Loucy (cell line): ENCODE results near the gene DTX3.
"Not testable (repeated sequence)": the region's sequence is repeated elsewhere in the genome, so short reads cannot be mapped to it uniquely, and the experiment has no call there.

Experiments
- H2AFZ ChIP-seq: fragments of 200-600 bp; sonication (generic); 2 replicates; pipeline ENCODE4 v1.6.0; 2016; ENCODE audit warnings: antibody characterized with exemption, mild to moderate bottlenecking, low read length, moderate library complexity
- H3F3A ChIP-seq: fragments of 200-600 bp; 2 replicates; pipeline ENCODE4 v1.6.0; 2016; ENCODE audit warnings: antibody characterized with exemption, low read depth, mild to moderate bottlenecking
- H3K27me3 ChIP-seq: fragments of 200-600 bp; sonication (generic); 2 replicates; pipeline ENCODE4 v1.6.1; 2014; ENCODE audit warnings: low read length, mild to moderate bottlenecking; ENCODE audit not compliant: insufficient read depth, poor library complexity, severe bottlenecking
- H3K36me3 ChIP-seq: fragments of 200-600 bp; sonication (generic); 2 replicates; pipeline ENCODE4 v1.6.1; 2016; ENCODE audit warnings: low read length; ENCODE audit not compliant: insufficient read depth
- H3K4me1 ChIP-seq: fragments of 200-600 bp; sonication (generic); 2 replicates; pipeline ENCODE4 v1.5.1; 2014; ENCODE audit warnings: low read length, mild to moderate bottlenecking; ENCODE audit not compliant: insufficient read depth, poor library complexity, severe bottlenecking
- H3K4me2 ChIP-seq: fragments of 200-600 bp; sonication (generic); 2 replicates; pipeline ENCODE4 v1.6.0; 2014; ENCODE audit warnings: antibody characterized with exemption, low read length, low read depth, mild to moderate bottlenecking; ENCODE audit not compliant: poor library complexity, severe bottlenecking
- H3K4me3 ChIP-seq: fragments of 200-600 bp; sonication (generic); 2 replicates; pipeline ENCODE4 v1.5.1; 2014; ENCODE audit warnings: low read length, mild to moderate bottlenecking, mixed read lengths; ENCODE audit not compliant: poor library complexity, severe bottlenecking
- H3K79me2 ChIP-seq: fragments of 200-600 bp; sonication (generic); 2 replicates; pipeline ENCODE4 v1.6.1; 2014; ENCODE audit warnings: low read length; ENCODE audit not compliant: insufficient read depth
- H3K9ac ChIP-seq: fragments of 200-600 bp; sonication (generic); 2 replicates; pipeline ENCODE4 v1.6.0; 2014; ENCODE audit warnings: mild to moderate bottlenecking, low read depth, low read length, moderate library complexity; ENCODE audit not compliant: poor library complexity, severe bottlenecking
- H3K9me2 ChIP-seq: fragments of 200-600 bp; sonication (generic); replicated peaks from 2 replicates; pipeline ENCODE4 v1.6.1; 2016; ENCODE audit warnings: low read depth, low read length, mixed read lengths
- H3K9me3 ChIP-seq: fragments of 200-600 bp; sonication (generic); 2 replicates; pipeline ENCODE4 v1.6.1; 2014; ENCODE audit warnings: mild to moderate bottlenecking, antibody characterized with exemption, low read length, low read depth; ENCODE audit not compliant: insufficient read depth
- H4K20me1 ChIP-seq: fragments of 200-600 bp; sonication (generic); 2 replicates; pipeline ENCODE4 v1.6.0; 2014; ENCODE audit warnings: antibody characterized with exemption, low read length, mild to moderate bottlenecking; ENCODE audit not compliant: insufficient read depth, poor library complexity, severe bottlenecking
- CTCF ChIP-seq: fragments of 200-600 bp; sonication (generic); conservative IDR thresholded peaks from 2 replicates; pipeline ENCODE4 v1.5.1; 2014; ENCODE audit warnings: mild to moderate bottlenecking, antibody characterized with exemption, low read length
- EZH2phosphoT487 ChIP-seq: fragments of 200-600 bp; IDR thresholded peaks from 2 replicates; pipeline ENCODE4 v1.6.1; 2018; ENCODE audit warnings: antibody characterized with exemption, mild to moderate bottlenecking, moderate library complexity, borderline replicate concordance

Gene DTX3

GRCh38 chr12:57616383-57617101, 11.9 kb downstream of the DTX3 start:
- no peak overlapping the region for H3K9ac ChIP-seq
- no peaks in the 10 kb centered on the region for H3K9me3 ChIP-seq
- no peaks in the 10 kb centered on the region for H3K36me3 ChIP-seq
- H3K27me3 ChIP-seq: no peaks in the 10 kb centered on the region
- no peaks in the 10 kb centered on the region for H3K9me2 ChIP-seq
- no peaks in the 10 kb centered on the region for H4K20me1 ChIP-seq
- H2AFZ ChIP-seq: no peak overlapping the region
- no peak overlapping the region for H3K4me3 ChIP-seq
- H3K79me2 ChIP-seq: no peaks in the 10 kb centered on the region
- TF ChIP-seq EZH2phosphoT487 (no peak), CTCF (no peak)
- H3K4me1 ChIP-seq: peaks cover 24% of the 10 kb centered on the region
- no peaks in the 10 kb centered on the region for H3F3A ChIP-seq
- no peak overlapping the region for H3K4me2 ChIP-seq

DNA sequence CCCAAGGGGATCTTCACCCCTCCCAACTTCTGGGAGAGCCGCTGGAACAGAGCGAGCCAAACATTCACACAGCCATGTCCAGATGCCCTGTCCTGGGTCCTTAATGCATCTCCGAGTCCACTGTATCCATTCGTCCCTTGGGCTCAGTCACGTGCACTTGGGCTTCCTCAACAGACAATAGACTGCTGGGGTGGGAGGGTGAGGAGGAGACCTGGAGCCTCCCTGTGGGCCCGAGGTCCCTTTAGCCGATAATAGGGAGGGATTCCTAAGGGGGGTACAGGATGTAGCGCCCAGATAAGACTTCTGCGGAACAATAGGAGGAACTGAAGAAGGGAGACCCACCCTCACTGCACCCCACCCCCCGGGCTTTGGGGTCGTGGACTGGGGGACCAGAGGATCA, 13.3 kb downstream of the DTX3 start:
- H3K27me3 ChIP-seq: no peaks in the 10 kb centered on the region

DNA sequence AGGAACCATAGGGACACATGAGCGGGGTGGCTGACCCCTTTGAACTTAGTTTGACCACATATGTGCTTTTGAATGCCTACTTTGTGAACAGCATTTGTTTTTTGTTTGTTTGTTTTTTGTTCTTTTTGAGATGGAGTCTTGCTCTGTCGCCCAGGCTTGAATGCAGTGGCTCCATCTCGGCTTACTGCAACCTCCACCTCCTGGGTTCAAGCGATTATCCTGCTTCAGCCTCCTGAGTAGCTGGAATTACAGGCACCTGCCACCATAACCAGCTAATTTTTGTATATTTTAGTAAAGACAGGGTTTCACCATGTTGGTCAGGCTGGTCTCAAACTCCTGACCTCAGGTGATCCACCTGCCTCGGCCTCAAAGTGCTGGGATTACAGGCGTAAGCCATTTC, 13.8 kb downstream of the DTX3 start:
- not testable (repeated sequence) for H3F3A ChIP-seq, H3K27me3 ChIP-seq, H4K20me1 ChIP-seq, H3K4me2 ChIP-seq, H3K9me3 ChIP-seq, H3K79me2 ChIP-seq, H2AFZ ChIP-seq, H3K9ac ChIP-seq, H3K9me2 ChIP-seq, H3K36me3 ChIP-seq, H3K4me3 ChIP-seq
- H3K4me1 ChIP-seq: peaks cover 15% of the 10 kb centered on the region

More for the DNA sequence above, 13.3 kb downstream of the DTX3 start:
- peaks cover 15% of the 10 kb centered on the region for H3K4me1 ChIP-seq
- no peaks in the 10 kb centered on the region for H4K20me1 ChIP-seq
- no peak overlapping the region for H2AFZ ChIP-seq
- no peaks in the 10 kb centered on the region for H3K36me3 ChIP-seq
- H3K4me3 ChIP-seq: no peak overlapping the region
- TF ChIP-seq EZH2phosphoT487: no peak
- no peak for TF ChIP-seq CTCF
- H3K9me3 ChIP-seq: no peaks in the 10 kb centered on the region
- H3F3A ChIP-seq: no peaks in the 10 kb centered on the region
- no peaks in the 10 kb centered on the region for H3K9me2 ChIP-seq
- no peak overlapping the region for H3K9ac ChIP-seq
- H3K4me2 ChIP-seq: no peak overlapping the region
- H3K79me2 ChIP-seq: no peaks in the 10 kb centered on the region

DNA sequence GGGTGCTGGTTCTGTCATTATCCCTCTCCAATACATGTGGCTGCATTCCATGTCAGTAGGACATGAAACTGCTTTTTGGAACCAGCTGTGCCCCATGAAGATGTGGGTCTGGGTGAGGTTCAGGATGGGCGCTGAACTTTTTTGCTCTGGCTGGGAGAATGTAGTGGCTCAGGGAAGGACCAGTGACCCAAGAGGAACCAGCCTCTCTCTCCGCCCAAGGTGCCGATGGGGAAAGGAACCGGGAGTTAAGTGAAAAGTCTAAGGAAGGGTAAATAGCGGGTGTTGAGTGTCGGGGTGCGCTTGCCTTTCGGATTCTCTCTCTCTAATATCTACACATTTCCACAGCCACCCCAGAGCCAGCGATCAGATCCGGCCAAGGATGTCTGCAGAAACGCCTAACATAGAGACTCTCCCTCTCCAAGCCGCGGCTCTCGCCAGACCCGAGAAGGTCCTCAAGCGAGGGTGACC, 14.4 kb downstream of the DTX3 start:
- no peaks in the 10 kb centered on the region for H3K9me3 ChIP-seq
- TF ChIP-seq CTCF: no peak
- TF ChIP-seq EZH2phosphoT487: no peak
- no peaks in the 10 kb centered on the region for H3K9me2 ChIP-seq
- H3K79me2 ChIP-seq: no peaks in the 10 kb centered on the region
- H3K4me1 ChIP-seq: peaks cover 11% of the 10 kb centered on the region
- no peak overlapping the region for H3K4me2 ChIP-seq
- H2AFZ ChIP-seq: no peak overlapping the region
- H4K20me1 ChIP-seq: no peaks in the 10 kb centered on the region
- H3K36me3 ChIP-seq: no peaks in the 10 kb centered on the region
- no peaks in the 10 kb centered on the region for H3F3A ChIP-seq
- no peak overlapping the region for H3K4me3 ChIP-seq
- no peak overlapping the region for H3K9ac ChIP-seq
- no peaks in the 10 kb centered on the region for H3K27me3 ChIP-seq
